GM21737 (cell line): ENCODE data around the gene CLEC16A.

Source experiments
- ATAC-seq: cut with Tn5 transposase; IDR thresholded peaks from one replicate; pipeline ENCODE4 v1.9.1; 2021; ENCODE audit warnings: mild to moderate bottlenecking, moderate library complexity; ENCODE audit not compliant: unreplicated experiment

The CLEC16A gene

DNA sequence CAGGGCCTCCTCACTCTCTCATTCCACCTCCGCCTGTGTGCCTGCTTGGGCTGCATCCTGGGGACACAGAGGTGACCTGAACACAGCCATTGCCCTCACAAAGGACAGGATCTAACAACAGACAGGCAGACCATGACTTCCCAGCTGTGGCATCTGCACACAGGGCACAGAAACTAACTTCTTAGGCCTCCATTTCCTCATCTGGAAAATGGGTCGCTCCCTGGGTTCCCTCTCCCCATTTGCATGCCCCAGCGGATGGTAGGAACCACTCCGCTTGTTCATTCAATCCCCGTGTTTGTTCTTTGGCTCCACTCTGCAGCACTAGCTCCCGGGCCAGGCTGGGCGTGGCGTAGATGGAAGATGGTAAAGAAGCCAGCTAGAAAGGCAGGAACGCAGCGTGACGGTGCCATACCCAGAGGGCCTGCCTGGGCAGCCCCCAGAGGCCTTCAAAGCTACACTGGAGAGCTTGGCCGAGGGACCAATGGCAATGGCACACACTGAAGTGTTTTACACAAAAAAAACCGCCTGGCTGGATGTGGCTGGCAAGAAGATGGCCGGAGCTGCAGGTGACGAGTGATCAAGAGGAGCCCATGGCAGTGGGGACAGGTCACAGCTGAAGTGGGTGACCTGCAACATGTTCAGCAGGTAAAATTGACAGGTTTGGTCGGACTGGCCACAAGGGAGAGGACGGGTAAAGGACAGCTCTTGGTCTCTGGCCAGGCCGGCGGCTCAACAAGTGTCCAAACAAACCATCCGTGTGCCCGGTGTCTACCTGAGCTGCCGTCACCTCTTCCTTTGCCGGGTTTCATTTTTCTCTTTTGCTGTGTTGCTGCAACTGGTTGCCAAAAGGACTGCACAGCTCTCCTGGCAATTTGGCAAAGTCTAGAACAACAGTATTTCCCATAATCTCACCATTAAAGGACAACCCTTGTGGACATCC, 244.7 kb downstream of the CLEC16A start:
- no peak for ATAC-seq

- ATAC-seq, result no peak
Measured at GRCh38 chr16:11190588-11191560, 246.5 kb downstream of the CLEC16A start.

GRCh38 chr16:11191665-11192064, 247.3 kb downstream of the CLEC16A start:
- ATAC-seq, result no peak

- ATAC-seq, result no peak
Measured at GRCh38 chr16:11193494-11193893, 249.1 kb downstream of the CLEC16A start.

DNA sequence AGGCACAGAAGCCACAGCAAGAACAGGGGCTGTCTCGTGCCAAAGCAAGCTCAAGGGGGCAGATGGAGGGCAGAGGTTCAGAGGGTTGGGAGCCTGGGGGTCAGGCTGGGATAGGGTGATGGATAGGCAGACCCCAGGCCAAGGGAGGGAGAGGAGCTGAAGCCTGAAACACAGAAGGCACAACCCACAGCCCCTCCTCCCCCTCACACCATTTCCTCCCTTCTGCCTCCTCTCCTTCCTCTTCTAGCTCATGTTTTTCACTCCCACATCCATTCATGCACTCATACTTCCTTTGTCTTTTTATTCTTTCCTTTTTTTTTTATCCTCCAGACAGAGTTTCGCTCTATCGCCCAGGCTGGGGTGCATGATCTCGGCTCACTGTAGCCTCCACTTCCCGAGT, 250.5 kb downstream of the CLEC16A start:
- ATAC-seq, result no peak

DNA sequence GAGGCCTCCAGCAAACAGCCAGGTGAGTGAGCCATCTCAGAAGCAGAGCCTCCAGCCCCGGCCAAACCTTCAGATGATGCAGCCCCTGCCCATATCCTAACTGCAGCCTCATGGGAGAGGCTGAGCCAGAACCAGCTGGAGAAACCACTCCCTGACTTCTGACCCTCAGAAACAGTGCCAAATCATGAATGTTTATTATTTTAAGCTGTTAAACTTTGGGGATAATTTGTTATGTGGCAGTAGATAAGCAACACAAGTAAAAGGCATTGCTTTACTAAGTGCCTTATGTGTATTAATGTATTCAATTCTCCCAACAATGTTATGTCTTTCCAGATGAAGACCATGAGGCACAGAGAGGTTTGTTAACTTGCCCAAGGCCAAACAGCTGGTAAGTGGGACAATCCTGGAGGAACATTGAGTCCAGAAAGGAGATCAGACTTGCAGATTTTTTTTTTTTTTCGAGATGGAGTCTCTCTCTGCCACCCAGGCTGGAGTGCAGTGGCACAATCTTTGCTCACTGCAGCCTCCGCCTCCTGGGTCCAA, 252.0 kb downstream of the CLEC16A start:
- no peak for ATAC-seq

GRCh38 chr16:11198375-11198774, 254.0 kb downstream of the CLEC16A start:
- ATAC-seq, result no peak

DNA sequence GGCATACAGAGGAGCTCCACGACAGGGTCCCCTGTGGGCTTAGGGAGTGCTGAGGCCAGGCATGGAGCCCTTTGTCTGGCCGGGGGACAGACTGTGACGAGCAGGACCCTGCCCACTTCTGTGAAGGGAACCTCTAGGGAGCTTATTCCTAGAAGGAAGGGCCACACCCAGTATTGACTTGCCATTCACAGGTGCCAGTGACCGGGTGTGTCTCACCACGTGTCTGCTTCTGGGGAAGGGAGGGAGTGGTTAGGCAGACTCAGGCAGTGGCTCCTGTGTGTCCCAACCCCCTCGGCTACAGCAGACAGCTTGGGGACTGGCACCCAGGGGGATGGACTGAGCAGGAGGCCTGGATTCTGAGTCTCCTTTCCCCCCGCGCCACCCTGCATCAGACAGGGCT, 254.5 kb downstream of the CLEC16A start:
- ATAC-seq, result no peak

DNA sequence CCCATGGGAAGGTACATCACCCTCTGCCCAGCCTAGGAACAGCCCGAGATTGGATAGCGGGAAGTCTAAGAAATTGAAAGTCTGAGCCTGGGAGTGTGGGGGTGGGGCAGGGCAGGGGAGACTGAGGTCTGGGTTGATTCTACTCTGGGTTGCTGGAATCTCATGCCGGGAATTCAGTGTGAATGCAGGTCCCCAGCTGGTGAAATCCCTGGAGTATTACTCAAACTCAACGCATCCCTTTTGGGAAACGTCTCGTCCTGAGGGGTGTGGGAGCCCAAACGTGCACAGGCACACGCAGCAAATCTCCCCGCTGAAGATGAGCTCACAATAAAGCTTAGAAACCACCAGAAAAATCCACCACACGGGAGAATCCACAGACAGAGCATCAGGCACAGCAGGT, 256.2 kb downstream of the CLEC16A start:
- no peak for ATAC-seq

- no peak for ATAC-seq
Measured at GRCh38 chr16:11201498-11202259, 257.3 kb downstream of the CLEC16A start.

DNA sequence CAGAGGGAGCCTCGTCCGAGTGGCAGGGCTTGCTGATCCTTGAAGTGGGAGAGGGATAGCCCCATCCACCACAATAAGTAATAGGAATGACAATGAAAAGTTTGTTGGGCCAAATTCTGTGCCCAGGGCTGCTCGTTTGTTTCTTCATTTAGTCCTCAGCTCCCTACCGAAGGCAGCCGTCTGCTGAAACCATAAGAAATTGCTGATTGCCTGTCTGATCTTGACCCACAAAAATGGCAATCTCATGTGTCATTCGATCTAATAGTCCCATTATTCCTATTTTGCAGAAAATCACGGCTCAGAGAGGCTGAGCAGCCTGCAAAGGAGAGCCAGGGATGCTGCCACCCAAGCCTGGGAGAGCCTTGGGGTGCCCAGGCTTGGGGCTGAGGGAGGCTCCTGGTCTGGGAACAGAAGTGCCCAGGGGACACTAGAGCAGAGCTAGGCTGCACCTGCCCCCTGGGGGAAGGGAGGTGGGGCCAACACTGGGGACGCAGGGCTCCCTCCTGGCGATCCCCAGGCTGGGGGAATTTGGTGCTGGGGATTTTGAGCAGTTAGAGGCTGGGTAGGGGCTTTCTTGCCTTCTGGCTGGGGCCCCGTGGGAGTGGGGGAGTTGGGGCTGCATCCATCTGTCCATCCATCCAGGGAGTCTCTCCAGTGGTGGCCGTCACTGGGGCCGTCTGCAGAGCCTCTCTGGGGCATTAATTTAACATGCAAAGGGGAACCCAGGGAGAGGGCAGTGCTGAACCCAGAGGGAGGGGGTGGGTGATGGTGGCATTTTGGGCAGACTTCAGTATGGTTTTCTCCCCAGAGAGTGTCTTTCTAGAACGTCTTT, 258.1 kb downstream of the CLEC16A start:
- ATAC-seq, result no peak

GRCh38 chr16:11203111-11203623, 258.8 kb downstream of the CLEC16A start:
- no peak for ATAC-seq

DNA sequence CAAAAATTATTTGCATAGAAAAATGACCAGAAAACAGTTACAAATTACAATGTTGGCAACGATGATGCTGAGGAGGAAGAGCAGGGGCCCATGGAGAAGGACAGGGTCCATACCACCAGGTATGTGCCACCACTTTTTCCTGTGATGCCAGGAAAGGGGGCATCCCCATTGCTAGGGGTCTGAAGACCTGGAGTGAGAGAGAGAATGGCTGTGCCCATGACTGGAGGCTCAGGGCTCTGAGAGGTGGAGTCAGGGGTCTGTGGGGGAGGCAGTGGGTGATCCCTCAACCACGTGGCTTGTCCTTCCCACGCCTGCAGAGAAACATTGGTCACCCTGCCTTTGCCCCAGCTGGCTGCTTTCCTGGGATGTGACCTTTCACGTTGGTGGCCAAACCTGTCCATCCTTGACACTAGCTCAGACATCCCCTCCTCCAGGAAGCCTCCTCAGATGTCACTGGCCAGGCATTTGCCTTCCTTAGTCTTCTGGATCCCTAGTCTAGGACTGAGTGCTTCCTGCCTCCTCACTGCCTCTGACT, 260.2 kb downstream of the CLEC16A start:
- no peak for ATAC-seq

DNA sequence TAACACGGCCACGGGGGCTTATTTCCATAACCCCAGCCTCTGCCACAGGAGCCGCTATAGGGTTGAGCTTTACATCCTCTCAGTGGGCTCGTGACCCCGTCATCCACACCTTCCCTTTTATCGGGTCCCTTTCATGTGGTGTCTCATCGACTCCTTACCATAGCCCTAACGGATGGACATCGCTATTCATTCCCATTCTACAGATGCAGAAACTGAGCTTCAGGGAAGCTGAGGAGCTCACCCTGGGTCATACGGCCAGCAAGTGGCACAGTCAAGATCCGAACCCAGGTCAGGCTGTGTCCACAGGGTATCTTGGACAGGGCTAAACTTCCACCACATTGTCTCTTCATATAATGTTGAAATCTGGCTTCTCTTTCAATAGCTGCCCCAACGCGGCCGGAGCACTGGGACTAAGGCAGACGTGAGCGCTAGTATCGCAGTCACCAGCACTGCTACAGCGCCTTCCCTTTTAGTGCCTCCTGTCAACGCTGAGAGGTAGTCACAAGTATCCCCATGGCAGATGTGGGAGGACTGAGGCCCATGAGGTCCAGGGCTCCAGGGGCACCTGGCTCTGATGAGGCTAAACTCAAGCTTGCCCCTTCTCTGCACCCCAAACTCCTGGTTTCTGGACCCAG, 260.8 kb downstream of the CLEC16A start:
- no peak for ATAC-seq

GRCh38 chr16:11205754-11206581, 261.6 kb downstream of the CLEC16A start:
- ATAC-seq, result no peak

DNA sequence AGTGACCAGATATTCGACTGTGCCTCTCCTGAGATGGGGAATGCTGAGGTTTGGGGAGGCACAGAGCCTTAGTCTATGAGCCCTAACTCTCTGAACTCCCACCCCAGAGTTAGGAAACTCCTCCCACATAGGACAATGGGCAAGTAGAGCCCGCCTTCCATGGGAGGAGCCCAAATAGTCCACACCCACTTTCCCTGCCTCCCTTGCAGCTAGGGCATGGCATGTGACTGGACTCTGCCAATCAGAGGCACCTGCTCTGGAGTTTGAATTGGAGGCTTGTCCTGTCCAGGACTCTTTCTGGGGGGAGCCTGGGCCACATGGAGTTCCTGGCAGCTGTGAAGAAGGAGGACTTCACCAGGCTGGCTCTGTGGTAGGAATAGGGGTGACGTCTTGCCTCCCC, 263.3 kb downstream of the CLEC16A start:
- ATAC-seq, result no peak

DNA sequence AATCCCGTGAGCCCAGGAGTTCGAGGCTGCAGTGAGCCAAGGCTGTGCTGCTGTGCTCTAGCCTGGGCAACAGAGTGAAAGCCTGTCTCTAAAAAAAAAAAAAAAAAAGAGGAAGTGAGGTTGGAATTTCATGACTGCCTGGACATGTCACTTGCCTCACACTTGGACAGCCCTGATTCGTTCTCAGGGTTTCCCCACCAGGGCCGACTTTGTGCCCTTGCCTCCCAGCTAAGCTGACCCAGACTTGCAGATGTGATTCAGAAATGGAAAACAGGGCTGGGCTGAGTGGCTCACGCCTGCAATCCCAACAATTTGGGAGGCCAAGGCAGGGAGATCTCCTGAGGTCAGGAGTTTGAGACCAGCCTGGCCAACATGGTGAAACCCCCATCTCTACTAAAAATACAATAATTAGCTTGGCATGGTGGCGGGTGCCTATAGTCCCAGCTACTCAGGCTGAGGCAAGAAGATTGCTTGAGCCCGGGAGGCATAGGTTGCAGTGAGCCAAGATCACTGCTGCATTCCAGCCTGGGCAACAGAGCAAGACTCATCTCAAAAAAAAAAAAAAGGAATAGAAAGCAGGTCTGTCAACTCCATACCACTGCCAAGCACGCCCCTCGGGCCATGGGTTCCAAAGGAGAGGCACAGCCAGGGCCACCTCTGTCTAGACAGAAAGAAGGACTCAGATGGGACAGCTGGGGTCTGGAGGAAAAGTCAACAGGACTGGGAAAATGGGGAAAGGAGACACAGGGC, 264.7 kb downstream of the CLEC16A start:
- ATAC-seq, result no peak
